ENCODE data around the gene HMGCS2.

DNA sequence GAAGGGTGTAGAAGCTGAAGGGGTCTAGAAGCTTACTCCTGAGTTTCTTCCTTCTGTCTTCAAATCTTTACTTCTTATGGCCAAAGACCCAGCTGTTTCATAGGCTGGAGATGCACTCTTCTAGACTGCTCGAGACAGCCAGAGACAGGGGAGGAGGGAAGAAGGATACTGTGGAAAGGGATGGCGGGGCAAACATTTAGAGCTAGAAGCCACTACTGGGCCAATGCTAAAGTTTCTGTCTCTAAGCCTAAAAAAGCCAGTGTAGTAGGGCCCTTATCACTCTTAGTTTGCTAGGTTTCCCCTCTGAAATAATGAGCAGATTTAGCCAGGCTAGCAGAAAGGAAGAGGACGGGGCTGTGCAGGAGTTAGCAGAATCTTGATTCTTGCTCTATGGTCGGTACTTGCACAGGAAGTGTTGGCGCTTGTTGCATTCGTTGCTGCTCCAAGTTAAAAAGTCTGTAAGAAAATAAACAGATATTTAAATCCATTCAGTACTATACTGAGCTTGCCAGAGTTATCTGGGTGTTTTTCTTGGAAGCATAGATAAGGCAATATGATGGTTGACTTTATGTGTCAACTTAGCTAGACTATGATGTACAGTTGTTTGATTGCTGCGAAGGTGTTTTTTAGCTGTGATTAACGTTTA lies 25.6 kb upstream of the HMGCS2 start:
- TF ChIP-seq, protein P1, sequence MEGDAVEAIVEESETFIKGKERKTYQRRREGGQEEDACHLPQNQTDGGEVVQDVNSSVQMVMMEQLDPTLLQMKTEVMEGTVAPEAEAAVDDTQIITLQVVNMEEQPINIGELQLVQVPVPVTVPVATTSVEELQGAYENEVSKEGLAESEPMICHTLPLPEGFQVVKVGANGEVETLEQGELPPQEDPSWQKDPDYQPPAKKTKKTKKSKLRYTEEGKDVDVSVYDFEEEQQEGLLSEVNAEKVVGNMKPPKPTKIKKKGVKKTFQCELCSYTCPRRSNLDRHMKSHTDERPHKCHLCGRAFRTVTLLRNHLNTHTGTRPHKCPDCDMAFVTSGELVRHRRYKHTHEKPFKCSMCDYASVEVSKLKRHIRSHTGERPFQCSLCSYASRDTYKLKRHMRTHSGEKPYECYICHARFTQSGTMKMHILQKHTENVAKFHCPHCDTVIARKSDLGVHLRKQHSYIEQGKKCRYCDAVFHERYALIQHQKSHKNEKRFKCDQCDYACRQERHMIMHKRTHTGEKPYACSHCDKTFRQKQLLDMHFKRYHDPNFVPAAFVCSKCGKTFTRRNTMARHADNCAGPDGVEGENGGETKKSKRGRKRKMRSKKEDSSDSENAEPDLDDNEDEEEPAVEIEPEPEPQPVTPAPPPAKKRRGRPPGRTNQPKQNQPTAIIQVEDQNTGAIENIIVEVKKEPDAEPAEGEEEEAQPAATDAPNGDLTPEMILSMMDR (tag by site-specific recombination; IDR thresholded peaks at IDR 0.05) = no peak
- TF ChIP-seq ZNF174 (tag by site-specific recombination; IDR thresholded peaks at IDR 0.05) (no peak), TCF7L2 (IDR thresholded peaks at IDR 0.05; ENCODE audit: borderline replicate concordance, low read depth, low read length) (no peak), ZNF239 (tag by site-specific recombination; IDR thresholded peaks at IDR 0.05) (no peak), BCL11A (tag by site-specific recombination; IDR thresholded peaks at IDR 0.05; ENCODE audit: low read depth) (no peak), OVOL3 (tag by site-specific recombination; IDR thresholded peaks at IDR 0.05) (no peak), ZNF558 (tag by site-specific recombination; IDR thresholded peaks at IDR 0.05) (no peak), YY1 (tag by site-specific recombination; IDR thresholded peaks at IDR 0.05) (no peak)
- TF ChIP-seq, protein P2, sequence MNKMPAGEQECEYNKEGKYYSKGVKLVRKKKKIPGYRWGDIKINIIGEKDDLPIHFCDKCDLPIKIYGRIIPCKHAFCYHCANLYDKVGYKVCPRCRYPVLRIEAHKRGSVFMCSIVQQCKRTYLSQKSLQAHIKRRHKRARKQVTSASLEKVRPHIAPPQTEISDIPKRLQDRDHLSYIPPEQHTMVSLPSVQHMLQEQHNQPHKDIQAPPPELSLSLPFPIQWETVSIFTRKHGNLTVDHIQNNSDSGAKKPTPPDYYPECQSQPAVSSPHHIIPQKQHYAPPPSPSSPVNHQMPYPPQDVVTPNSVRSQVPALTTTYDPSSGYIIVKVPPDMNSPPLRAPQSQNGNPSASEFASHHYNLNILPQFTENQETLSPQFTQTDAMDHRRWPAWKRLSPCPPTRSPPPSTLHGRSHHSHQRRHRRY (tag by site-specific recombination; IDR thresholded peaks at IDR 0.05) = no peak
- TF ChIP-seq, protein P3, sequence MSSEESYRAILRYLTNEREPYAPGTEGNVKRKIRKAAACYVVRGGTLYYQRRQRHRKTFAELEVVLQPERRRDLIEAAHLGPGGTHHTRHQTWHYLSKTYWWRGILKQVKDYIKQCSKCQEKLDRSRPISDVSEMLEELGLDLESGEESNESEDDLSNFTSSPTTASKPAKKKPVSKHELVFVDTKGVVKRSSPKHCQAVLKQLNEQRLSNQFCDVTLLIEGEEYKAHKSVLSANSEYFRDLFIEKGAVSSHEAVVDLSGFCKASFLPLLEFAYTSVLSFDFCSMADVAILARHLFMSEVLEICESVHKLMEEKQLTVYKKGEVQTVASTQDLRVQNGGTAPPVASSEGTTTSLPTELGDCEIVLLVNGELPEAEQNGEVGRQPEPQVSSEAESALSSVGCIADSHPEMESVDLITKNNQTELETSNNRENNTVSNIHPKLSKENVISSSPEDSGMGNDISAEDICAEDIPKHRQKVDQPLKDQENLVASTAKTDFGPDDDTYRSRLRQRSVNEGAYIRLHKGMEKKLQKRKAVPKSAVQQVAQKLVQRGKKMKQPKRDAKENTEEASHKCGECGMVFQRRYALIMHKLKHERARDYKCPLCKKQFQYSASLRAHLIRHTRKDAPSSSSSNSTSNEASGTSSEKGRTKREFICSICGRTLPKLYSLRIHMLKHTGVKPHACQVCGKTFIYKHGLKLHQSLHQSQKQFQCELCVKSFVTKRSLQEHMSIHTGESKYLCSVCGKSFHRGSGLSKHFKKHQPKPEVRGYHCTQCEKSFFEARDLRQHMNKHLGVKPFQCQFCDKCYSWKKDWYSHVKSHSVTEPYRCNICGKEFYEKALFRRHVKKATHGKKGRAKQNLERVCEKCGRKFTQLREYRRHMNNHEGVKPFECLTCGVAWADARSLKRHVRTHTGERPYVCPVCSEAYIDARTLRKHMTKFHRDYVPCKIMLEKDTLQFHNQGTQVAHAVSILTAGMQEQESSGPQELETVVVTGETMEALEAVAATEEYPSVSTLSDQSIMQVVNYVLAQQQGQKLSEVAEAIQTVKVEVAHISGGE (tag by site-specific recombination; conservative IDR thresholded peaks at IDR 0.05; ENCODE audit: low read depth) = no peak
- TF ChIP-seq, protein P4, sequence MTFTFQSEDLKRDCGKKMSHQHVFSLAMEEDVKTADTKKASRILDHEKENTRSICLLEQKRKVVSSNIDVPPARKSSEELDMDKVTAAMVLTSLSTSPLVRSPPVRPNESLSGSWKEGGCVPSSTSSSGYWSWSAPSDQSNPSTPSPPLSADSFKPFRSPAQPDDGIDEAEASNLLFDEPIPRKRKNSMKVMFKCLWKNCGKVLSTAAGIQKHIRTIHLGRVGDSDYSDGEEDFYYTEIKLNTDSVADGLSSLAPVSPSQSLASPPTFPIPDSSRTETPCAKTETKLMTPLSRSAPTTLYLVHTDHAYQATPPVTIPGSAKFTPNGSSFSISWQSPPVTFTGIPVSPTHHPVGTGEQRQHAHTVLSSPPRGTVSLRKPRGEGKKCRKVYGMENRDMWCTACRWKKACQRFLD (tag by site-specific recombination; IDR thresholded peaks at IDR 0.05) = no peak
- TF ChIP-seq, protein P5, sequence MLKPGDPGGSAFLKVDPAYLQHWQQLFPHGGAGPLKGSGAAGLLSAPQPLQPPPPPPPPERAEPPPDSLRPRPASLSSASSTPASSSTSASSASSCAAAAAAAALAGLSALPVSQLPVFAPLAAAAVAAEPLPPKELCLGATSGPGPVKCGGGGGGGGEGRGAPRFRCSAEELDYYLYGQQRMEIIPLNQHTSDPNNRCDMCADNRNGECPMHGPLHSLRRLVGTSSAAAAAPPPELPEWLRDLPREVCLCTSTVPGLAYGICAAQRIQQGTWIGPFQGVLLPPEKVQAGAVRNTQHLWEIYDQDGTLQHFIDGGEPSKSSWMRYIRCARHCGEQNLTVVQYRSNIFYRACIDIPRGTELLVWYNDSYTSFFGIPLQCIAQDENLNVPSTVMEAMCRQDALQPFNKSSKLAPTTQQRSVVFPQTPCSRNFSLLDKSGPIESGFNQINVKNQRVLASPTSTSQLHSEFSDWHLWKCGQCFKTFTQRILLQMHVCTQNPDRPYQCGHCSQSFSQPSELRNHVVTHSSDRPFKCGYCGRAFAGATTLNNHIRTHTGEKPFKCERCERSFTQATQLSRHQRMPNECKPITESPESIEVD (tag by site-specific recombination; IDR thresholded peaks at IDR 0.05) = no peak
